T follicular helper cell (primary cell): ENCODE measurements around the gene CEP295NL.
"Not testable (repeated sequence)": the region's sequence is repeated elsewhere in the genome, so short reads cannot be mapped to it uniquely, and the experiment has no call there.

Experiments used
- DNase-seq: peaks from one replicate; pipeline ENCODE4 v3.0.0-alpha.2; 2020; ENCODE audit warnings: low read depth

CEP295NL gene

GRCh38 chr17:78888941-78889518, 14.0 kb downstream of the CEP295NL start:
- DNase-seq: no peak

DNA sequence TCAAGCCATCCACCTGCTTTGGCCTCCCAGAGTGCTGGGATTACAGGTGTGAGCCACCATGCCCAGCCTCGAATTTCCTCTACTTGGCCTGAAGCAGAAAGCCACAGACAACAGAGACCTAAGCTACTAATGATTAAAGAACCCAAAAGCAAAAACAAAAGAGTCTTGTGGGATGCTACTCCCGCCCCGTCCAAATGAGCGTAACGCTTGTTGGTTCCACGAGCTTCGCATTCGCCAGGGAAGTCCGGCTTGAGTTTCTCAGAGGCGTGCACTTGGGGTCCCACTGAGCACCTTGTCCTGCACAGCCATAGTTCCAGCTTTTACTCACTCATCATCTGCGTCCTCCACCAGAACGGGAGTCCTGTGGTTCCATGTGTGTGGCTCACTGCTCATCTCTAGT, 16.0 kb downstream of the CEP295NL start:
- no peak for DNase-seq

GRCh38 chr17:78885956-78886355, 17.0 kb downstream of the CEP295NL start:
- no peak for DNase-seq

DNA sequence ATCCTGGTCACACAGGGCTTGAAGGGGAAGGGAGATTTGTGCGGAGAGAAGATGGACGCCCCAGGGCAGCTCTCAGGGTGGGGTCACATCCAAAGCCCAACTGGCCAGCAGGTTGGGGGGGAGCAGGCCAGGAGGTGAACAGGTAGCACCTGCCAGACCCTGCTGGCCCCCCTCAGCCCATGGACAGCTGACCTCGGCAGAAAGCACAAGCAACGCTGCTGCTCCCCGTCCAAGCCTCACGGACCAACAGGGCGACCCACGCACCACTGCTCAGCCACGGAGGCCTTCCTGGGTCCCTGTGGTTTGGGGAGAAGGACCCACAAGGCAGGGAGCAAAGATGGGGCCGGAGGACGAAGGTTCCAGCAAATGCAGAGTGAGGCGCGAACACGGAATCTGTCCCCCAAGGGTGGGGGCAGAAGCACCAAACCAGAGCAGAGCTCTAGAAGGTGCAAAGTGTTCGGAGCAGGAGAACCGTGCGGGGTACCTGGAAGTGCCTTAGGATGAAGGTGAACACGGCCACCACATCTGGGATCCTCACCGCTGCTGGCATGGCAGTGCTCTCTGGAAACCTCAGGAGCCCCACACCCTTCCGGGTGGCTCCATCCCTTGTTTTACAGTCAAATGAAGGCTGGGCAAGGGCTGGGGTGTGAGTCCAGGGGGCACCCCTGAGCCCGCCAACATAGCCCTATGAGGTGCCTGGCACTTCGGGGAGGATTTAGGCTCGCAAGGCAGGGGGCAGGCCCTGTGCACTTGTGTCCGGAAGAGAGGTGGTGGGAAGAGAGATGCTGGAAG, 17.9 kb downstream of the CEP295NL start:
- DNase-seq: no peak

GRCh38 chr17:78884148-78884825, 18.7 kb downstream of the CEP295NL start:
- no peak for DNase-seq

GRCh38 chr17:78883533-78884131, 19.4 kb downstream of the CEP295NL start:
- DNase-seq: no peak

GRCh38 chr17:78883089-78883532, 19.9 kb downstream of the CEP295NL start:
- DNase-seq: no peak

- DNase-seq: no peak
These were observed 20.4 kb downstream of the CEP295NL start for GRCh38 chr17:78882540-78883088.

DNA sequence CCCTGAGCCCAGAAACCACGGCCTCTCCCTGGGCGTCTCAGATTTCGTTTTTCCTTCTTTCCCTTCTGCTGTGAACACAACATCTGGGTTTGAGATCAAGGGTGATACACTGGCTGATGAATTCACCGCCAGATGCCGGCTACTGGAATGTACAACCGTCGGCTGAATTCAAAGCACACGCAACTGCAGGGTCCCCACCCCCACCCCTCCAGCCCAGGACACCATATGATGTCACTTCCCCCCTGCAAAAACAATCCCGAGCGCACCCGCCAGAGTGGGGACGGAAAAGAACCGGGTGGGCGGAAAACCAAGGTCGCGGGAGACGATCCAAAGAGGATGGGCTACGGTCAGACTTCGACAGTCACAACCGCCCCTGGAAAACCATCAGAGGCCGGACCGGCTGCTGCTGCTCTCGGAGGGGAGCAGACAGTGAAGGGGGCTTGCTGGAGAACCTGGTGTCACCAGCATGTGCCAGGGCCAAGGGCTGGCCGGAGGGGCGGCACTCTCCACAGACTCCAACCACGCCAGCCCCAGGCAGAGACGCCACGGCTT, 23.3 kb downstream of the CEP295NL start:
- DNase-seq: no peak

DNA sequence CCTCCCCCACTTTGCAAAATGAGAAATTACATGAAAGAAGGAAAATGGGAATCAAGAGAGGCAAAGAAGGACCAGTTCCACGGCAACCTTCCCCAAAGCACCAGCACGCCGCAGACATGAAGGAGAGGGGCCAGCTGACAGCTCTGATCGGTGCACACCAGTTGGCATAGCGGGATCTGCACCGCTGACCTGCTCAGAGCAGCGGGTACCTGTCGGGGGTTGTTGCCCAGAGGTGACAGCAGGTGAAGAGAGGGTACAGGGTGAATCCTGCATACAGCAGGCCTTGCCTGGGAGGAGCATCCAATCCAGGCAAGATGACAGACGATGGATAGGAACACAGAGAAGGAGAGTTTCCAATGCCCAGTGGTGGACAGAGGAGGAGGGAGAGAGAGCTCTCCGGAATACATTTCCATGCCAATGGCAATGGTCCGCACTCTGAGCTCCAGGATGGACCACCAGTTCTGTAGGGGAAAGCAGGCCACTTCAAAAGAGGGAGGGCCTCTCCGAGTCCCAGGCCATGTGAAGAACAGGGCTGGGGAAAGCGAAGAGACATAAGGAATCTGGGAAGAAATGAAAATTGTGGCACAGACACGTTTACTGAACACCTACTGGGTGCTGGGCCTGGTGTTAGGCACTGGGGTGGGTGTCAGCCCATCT, 24.0 kb downstream of the CEP295NL start:
- DNase-seq: no peak

- DNase-seq: no peak
These were observed 24.7 kb downstream of the CEP295NL start for GRCh38 chr17:78878261-78878660.

DNA sequence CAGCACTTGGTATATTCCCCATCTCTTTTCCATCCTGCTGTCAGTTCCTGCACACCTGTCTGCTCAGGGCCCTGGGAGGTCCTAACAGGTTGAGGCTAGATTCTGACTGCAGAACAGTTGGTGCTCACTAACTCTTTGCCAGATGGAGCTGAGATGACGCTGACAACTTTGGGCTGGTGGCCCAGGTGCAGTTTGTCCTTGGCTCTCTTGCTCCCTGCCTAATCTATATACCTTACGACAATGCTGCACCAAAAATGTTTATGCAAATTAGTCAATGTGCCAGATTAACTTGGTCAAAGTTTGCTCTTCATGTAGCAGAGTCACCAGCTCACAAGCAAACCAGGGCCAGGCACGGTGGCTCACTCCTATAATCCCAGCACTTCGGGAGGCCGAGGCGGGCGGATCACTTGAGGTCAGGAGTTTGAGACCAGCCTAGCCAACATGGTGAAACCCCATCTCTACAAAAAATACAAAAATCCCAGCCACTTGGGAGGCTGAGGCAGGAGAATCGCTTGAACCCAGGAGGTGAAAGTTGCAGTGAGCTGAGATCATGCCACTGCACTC, 26.0 kb downstream of the CEP295NL start:
- DNase-seq: not testable (repeated sequence)

GRCh38 chr17:78876094-78876597, 26.9 kb downstream of the CEP295NL start:
- DNase-seq: no peak

DNA sequence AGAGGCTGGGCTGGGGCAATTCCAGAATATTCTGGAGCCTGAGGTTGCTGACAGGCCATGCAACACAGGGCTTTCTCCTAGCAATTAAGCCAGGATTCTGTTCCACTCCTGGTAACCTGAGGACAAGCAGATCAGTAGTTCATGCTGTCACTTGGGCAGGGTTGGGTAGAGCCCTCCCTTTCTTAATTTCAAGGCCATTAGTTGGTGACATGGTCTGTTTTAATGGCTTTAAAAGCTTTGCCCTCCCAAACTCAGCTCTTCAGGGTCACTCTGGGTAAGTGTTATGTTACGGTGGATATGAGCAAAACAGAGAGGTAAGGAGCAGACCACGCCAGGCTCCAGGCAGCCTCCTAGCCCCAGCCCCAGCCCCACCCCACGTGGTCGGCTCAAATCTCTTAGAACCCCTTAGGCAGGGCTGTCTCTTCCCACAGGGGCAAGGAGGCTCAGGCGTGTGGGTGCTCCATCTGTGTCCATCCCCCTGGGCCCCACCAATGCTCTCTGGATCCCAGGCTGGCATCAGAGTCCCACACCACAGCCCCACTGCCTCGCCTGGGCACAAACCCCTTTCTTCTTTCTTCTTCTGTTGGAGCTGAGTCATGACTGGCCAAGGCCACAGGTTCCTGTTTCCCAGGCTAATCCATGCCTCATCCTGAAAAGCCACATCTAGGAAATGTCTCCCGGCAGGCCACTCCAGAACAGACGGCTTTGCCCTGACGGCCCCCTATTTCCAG, 27.5 kb downstream of the CEP295NL start:
- no peak for DNase-seq

- DNase-seq: no peak
These were observed 29.3 kb downstream of the CEP295NL start for GRCh38 chr17:78873519-78874340.

DNA sequence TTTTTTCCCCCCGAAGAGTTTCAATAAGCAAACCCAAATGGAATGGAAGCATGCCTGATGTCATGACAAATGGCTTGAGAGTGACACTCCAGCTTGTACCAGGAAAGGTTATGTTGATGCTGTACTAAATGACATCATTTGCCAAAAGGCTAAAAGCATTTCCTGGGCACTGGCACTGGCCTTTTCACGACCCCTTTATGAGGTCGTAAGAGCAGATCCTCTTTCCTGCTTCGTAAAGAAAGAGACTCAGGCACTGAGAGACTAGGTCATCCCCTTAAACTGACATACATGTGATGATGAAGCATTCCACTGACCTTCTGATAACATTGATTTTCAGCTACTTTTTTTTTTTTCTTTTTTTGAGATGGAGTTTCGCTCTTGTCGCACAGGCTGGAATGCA, 30.5 kb downstream of the CEP295NL start:
- no peak for DNase-seq

DNA sequence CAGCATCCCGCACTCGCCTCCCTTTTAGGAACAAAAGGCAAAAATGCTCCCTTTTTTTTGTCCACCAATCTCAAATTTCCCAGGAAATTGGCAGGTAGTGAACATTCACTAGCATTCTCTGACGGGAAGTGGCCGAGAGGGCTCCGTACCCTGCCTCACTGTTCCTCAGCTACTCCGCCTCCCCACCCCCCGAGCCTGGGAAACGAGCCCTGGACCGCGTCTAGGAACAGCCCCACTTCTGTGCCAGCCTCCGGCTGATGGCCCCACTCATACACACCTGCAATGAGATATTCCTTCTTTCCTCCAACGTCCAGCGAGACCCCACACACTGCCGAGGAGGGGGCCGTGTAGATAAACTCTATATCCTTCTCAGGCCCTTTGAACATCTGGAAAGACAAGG, 32.4 kb downstream of the CEP295NL start:
- no peak for DNase-seq

- no peak for DNase-seq
These were observed 34.6 kb downstream of the CEP295NL start for GRCh38 chr17:78868391-78868790.

DNA sequence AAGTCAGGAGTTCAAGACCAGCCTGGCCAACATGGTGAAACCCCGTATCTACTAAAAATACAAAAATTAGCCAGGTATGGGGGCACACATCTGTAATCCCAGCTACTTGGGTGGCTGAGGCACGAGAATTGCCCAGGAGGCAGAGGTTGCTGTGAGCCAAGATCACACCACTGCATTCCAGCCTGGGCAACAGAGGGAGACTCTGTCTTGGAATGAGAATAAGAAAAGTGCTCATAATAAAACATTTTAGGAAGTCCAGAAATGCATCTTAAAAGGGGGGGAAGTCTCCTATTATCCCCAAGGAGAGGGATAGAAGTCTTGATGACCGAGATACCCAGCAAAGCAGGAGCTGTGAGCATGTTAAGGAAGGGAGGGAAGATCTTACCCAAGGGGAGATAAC, 36.0 kb downstream of the CEP295NL start:
- not testable (repeated sequence) for DNase-seq
